Testis (tissue), 2 donors: Measurements from ENCODE around the gene PHEX.

Source experiments
- CTCF ChIP-seq, 3 experiments: fragments of 450-650 bp in 2 of 3; fragments of 200-600 bp in 1 of 3; sonication (generic) in 1 of 3; IDR thresholded peaks; one replicate each; pipeline ENCODE4 v1.5.1; 2016 to 2019; ENCODE audit warnings: antibody characterized with exemption in 3 of 3, mild to moderate bottlenecking in 2 of 3, moderate library complexity in 1 of 3
- POLR2A ChIP-seq: fragments of 450-650 bp; IDR thresholded peaks from one replicate; pipeline ENCODE4 v1.6.1; 2017; ENCODE audit warnings: antibody characterized with exemption, mild to moderate bottlenecking, moderate library complexity

GRCh38 chrX:22268706-22269105 is 236.6 kb downstream of the PHEX start:
- TF ChIP-seq CTCF (IDR thresholded peaks at IDR 0.05) (no peak), POLR2A (no peak)
